ENCODE measurements around the gene RYR2. TPM values are rescaled to one million over a fixed set of nuclear protein-coding genes. Genes with fewer than 3 reads are reported as not detected.

Gene RYR2
- total and polyA plus RNA-seq, 9 of the 15 experiments (the other 6 are each of a cell fraction or from before 2014, with no cell fraction given): 0.03 to 0.42 (median 0.14) TPM

DNA sequence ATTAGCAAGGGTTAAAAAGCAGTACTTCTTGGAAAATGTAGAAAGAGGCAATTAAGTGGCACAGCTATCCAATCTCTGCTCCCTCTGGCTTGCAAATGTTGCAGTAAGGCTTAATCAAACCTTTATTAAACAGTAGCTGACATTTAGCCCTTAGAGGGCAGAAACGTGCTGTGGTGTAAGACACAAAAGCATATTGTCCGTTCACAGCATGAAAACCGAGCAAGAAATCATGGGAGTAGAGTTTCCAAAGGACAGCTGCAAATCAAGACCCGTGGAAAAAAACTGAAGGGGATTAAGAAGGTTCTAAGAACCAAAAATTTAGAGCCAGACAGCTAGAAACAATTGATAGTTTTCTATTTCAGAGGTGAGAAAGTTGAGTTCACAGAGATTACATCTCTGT lies 835.6 kb downstream of the RYR2 start (continued):
- TF ChIP-seq YY1 (IDR thresholded peaks at IDR 0.05; ENCODE audit: borderline replicate concordance in 1 of 3, control insufficient read depth in 1 of 3, extremely low read depth in 1 of 3, insufficient read depth in 3 of 3, insufficient read length in 1 of 3, insufficient replicate concordance in 2 of 3, low read depth in 1 of 3, low read length in 2 of 3): no peak
- TF ChIP-seq, protein P1, sequence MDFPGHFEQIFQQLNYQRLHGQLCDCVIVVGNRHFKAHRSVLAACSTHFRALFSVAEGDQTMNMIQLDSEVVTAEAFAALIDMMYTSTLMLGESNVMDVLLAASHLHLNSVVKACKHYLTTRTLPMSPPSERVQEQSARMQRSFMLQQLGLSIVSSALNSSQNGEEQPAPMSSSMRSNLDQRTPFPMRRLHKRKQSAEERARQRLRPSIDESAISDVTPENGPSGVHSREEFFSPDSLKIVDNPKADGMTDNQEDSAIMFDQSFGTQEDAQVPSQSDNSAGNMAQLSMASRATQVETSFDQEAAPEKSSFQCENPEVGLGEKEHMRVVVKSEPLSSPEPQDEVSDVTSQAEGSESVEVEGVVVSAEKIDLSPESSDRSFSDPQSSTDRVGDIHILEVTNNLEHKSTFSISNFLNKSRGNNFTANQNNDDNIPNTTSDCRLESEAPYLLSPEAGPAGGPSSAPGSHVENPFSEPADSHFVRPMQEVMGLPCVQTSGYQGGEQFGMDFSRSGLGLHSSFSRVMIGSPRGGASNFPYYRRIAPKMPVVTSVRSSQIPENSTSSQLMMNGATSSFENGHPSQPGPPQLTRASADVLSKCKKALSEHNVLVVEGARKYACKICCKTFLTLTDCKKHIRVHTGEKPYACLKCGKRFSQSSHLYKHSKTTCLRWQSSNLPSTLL (IDR thresholded peaks at IDR 0.05): no peak
- TF ChIP-seq ETV1 (tag; conservative IDR thresholded peaks at IDR 0.05; ENCODE audit: low read depth): no peak
- no peak for TF ChIP-seq MTA3 (IDR thresholded peaks at IDR 0.05; ENCODE audit: borderline replicate concordance)
- no peak for TF ChIP-seq CBX3 (IDR thresholded peaks at IDR 0.05; ENCODE audit: borderline replicate concordance in 1 of 2, low read length in 2 of 2)
- TF ChIP-seq RUNX1 (IDR thresholded peaks at IDR 0.05; ENCODE audit: low read depth): no peak
- no peak for TF ChIP-seq DIDO1 (tag; IDR thresholded peaks at IDR 0.05; ENCODE audit: low read depth)
- TF ChIP-seq, protein P2, sequence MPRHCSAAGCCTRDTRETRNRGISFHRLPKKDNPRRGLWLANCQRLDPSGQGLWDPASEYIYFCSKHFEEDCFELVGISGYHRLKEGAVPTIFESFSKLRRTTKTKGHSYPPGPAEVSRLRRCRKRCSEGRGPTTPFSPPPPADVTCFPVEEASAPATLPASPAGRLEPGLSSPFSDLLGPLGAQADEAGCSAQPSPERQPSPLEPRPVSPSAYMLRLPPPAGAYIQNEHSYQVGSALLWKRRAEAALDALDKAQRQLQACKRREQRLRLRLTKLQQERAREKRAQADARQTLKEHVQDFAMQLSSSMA (CRISPR knock-in tag; IDR thresholded peaks at IDR 0.05): no peak
- no peak for TF ChIP-seq ZNF384 (IDR thresholded peaks at IDR 0.05; ENCODE audit: low read depth, low read length)
- TF ChIP-seq ZFP1 (CRISPR knock-in tag; IDR thresholded peaks at IDR 0.05): no peak
